ENCODE data around the gene CCDC92B.

Gene CCDC92B

DNA sequence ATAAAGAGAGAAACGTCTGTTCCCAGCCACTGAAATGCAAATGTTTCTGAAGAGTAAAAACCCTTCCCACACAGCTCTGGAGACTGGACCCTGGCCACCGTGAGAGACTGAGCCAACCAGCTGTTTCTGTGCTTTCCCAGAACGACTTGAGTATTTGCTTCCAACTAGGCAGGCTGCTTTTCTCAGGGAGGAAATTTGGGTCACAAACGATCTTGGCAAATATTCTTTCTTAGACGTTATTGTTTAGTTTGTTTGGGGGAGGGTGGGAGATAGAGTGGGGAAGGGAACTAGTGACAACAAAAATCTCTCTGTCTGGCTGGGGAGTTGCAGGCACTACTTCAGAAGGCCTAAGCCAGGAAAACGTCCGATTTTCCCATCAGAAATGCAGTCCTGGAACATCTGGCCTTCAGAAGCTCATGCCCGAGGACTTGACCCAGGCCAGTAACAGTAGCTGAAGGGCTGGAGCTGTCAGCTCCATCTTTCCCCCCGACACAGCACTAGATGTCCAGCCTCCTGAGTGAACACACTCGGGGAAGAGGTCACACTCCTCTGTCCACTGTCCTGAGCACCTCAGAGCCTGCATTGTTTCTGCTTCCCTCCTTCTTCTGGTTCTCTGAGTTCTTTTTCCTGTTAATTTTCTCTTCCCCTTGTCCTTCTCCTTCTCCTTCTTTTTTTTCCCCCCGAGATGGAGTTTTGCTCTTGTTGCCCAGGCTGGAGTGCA lies 4.0 kb downstream of the CCDC92B start:
- DNase-seq (ENCODE audit: low spot score): no peak
- in situ Hi-C loops (cut with MboI; ENCODE audit: low pct_unique_long_range_greater_than_20kb, low sequenced_read_pairs, unreplicated experiment): no loop called here
- TF ChIP-seq, protein P1, sequence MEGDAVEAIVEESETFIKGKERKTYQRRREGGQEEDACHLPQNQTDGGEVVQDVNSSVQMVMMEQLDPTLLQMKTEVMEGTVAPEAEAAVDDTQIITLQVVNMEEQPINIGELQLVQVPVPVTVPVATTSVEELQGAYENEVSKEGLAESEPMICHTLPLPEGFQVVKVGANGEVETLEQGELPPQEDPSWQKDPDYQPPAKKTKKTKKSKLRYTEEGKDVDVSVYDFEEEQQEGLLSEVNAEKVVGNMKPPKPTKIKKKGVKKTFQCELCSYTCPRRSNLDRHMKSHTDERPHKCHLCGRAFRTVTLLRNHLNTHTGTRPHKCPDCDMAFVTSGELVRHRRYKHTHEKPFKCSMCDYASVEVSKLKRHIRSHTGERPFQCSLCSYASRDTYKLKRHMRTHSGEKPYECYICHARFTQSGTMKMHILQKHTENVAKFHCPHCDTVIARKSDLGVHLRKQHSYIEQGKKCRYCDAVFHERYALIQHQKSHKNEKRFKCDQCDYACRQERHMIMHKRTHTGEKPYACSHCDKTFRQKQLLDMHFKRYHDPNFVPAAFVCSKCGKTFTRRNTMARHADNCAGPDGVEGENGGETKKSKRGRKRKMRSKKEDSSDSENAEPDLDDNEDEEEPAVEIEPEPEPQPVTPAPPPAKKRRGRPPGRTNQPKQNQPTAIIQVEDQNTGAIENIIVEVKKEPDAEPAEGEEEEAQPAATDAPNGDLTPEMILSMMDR (IDR thresholded peaks at IDR 0.05; ENCODE audit: extremely low read depth, insufficient read depth, missing control alignments): no peak

DNA sequence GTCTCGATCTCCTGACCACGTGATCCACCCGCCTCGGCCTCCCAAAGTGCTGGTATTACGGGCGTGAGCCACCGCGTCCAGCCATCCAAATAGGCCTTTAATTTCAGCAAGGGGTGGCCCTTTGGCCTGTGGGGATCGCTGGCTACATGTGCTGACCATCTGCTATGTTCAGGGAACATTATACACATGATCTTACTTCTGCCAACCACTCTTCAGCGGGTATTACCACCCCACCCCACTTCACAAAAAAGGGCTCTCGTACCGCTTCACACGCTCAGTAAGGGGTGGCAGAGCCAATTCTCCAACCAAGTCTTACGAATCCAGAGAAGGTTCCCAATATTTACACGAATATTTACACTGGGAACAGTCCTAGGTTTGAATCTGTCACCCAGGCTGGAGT lies 11.8 kb downstream of the CCDC92B start:
- DNase-seq (ENCODE audit: low spot score): no peak
- in situ Hi-C loops (cut with MboI; ENCODE audit: low pct_unique_long_range_greater_than_20kb, low sequenced_read_pairs, unreplicated experiment): no loop called here
- TF ChIP-seq, protein P1 (IDR thresholded peaks at IDR 0.05; ENCODE audit: extremely low read depth, insufficient read depth, missing control alignments): no peak

- TF ChIP-seq, protein P1 (IDR thresholded peaks at IDR 0.05; ENCODE audit: extremely low read depth, insufficient read depth, missing control alignments): no peak
- no peak for DNase-seq (ENCODE audit: low spot score)
- in situ Hi-C loops (cut with MboI; ENCODE audit: low pct_unique_long_range_greater_than_20kb, low sequenced_read_pairs, unreplicated experiment): no loop called here
Measured at GRCh38 chr17:2736956-2737355, 12.5 kb downstream of the CCDC92B start.

GRCh38 chr17:2735896-2736295 lies 13.6 kb downstream of the CCDC92B start:
- TF ChIP-seq, protein P1 (IDR thresholded peaks at IDR 0.05; ENCODE audit: extremely low read depth, insufficient read depth, missing control alignments): no peak

DNA sequence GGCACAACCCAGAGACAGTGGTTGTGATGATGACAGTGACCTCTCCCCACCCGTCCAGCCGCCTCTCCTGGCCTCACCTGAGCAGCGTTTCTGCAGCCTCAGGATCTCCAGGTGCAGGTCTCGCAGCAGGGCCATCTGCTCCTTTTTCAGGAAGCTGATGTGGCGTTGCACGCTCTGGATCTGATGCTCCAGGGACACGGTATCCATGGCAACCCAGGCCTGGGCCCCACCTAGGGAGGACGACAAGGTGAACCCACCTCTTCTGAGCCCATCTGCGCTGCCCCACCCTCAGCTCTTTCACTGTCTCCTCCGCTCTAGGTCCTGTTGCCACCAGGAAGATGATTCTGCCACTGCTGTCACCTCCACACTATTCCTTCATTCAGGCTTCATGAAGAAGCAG lies 14.5 kb downstream of the CCDC92B start:
- DNase-seq (ENCODE audit: low spot score): no peak
- TF ChIP-seq, protein P1 (IDR thresholded peaks at IDR 0.05; ENCODE audit: extremely low read depth, insufficient read depth, missing control alignments): no peak
- in situ Hi-C loops (cut with MboI; ENCODE audit: low pct_unique_long_range_greater_than_20kb, low sequenced_read_pairs, unreplicated experiment): no loop called here

More at GRCh38 chr17:2735896-2736295, 13.6 kb downstream of the CCDC92B start:
- in situ Hi-C loops (cut with MboI; ENCODE audit: low pct_unique_long_range_greater_than_20kb, low sequenced_read_pairs, unreplicated experiment): no loop called here
- DNase-seq (ENCODE audit: low spot score): no peak

- in situ Hi-C loops (cut with MboI; ENCODE audit: low pct_unique_long_range_greater_than_20kb, low sequenced_read_pairs, unreplicated experiment): no loop called here
- TF ChIP-seq, protein P1 (IDR thresholded peaks at IDR 0.05; ENCODE audit: extremely low read depth, insufficient read depth, missing control alignments): no peak
- DNase-seq (ENCODE audit: low spot score): no peak
Measured at GRCh38 chr17:2731807-2732206, 17.6 kb downstream of the CCDC92B start.
